ENCODE measurements around the gene SOX6.

DNA sequence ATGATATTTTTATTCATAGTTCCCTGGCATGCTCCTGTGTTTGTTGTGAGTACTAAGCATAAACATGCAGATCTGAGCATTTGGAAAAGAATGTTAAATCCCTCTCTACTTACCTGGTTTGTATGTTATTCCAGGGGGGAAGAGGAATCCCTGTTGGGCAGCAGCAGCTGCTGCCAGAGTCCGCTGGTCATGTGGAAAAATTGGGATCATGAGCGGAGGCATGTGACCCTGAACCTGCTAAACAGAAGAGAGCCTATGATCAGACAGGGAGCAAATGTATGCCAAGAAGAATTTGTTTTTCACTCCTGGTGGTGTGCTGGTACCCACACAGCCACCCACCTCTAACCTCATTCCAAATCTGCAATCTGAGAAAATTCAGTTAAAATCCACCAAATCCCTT is 244.7 kb downstream of the SOX6 start:
- TF ChIP-seq, protein P1, sequence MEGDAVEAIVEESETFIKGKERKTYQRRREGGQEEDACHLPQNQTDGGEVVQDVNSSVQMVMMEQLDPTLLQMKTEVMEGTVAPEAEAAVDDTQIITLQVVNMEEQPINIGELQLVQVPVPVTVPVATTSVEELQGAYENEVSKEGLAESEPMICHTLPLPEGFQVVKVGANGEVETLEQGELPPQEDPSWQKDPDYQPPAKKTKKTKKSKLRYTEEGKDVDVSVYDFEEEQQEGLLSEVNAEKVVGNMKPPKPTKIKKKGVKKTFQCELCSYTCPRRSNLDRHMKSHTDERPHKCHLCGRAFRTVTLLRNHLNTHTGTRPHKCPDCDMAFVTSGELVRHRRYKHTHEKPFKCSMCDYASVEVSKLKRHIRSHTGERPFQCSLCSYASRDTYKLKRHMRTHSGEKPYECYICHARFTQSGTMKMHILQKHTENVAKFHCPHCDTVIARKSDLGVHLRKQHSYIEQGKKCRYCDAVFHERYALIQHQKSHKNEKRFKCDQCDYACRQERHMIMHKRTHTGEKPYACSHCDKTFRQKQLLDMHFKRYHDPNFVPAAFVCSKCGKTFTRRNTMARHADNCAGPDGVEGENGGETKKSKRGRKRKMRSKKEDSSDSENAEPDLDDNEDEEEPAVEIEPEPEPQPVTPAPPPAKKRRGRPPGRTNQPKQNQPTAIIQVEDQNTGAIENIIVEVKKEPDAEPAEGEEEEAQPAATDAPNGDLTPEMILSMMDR (IDR thresholded peaks at IDR 0.05; ENCODE audit: low read depth, low read length, poor library complexity, severe bottlenecking), result no peak
- no peak for TF ChIP-seq EZH2phosphoT487 (IDR thresholded peaks at IDR 0.05; ENCODE audit: borderline replicate concordance, low read length)
